BJ (cell line): ENCODE results near the gene CXCR3. TPM values are rescaled to one million over a fixed set of nuclear protein-coding genes. Genes with fewer than 3 reads are reported as not detected.
"Not testable (repeated sequence)": the region's sequence is repeated elsewhere in the genome, so short reads cannot be mapped to it uniquely, and the experiment has no call there.

Source experiments
- CTCF ChIA-PET: fragments of 350-600 bp; formaldehyde crosslinking; extraction: SDS; loops from one replicate; lab custom pipeline; 2021; ENCODE audit warnings: antibody characterized with exemption, inconsistent platforms; lab: Yijun Ruan, JAX
- POLR2A ChIA-PET: fragments of 300-600 bp; sonication (Branson Sonifier 250); formaldehyde crosslinking; extraction: SDS; loops from one replicate; lab custom pipeline; 2021; ENCODE audit warnings: antibody characterized with exemption; lab: Charles Lee
- DNase-seq: peaks from one replicate; pipeline ENCODE4 v3.0.0-alpha.2; 2011; ENCODE audit warnings: low read depth
- H3K27me3 ChIP-seq: 2 replicates; pipeline ENCODE4 v1.6.0; 2011; ENCODE audit warnings: low read length; ENCODE audit not compliant: control insufficient read depth, insufficient read depth
- H3K36me3 ChIP-seq: 2 replicates; pipeline ENCODE4 v1.5.1; 2011; ENCODE audit warnings: low read length; ENCODE audit not compliant: control insufficient read depth, insufficient read depth
- H3K4me3 ChIP-seq: 2 replicates; pipeline ENCODE4 v1.5.1; 2011; ENCODE audit warnings: low read depth, mild to moderate bottlenecking, control low read depth, low read length
- CTCF ChIP-seq: IDR thresholded peaks from 2 replicates; pipeline ENCODE4 v1.5.1; 2011; ENCODE audit warnings: low read depth, mild to moderate bottlenecking, control low read depth, inconsistent platforms, low read length, moderate library complexity; ENCODE audit not compliant: insufficient read depth
- polyA plus RNA-seq: library from polyadenylated mRNA; depleted of rRNA; stranded (reverse); fragments of >200 nt; gene quantifications from 2 replicates; pipeline ENCODE4 v1.2.3, GENCODE V29; 2011

CXCR3 gene
- polyA plus RNA-seq, 1 experiment, result not detected

GRCh38 chrX:71603618-71604017, 14.7 kb downstream of the CXCR3 start:
- H3K4me3 ChIP-seq, result no peak overlapping the region
- H3K27me3 ChIP-seq, result no peaks in the 10 kb centered on the region
- no peak for DNase-seq
- ChIA-PET POLR2A (no interaction called here), CTCF (no interaction called here)
- no peak for TF ChIP-seq CTCF
- peaks cover 16% of the 10 kb centered on the region for H3K36me3 ChIP-seq

- Histone ChIP-seq H3K36me3 (peaks cover 13% of the 10 kb centered on the region), H3K27me3 (no peaks in the 10 kb centered on the region), H3K4me3 (no peak overlapping the region)
- TF ChIP-seq CTCF, result no peak
- CTCF ChIA-PET, result no interaction called here
- POLR2A ChIA-PET, result no interaction called here
- DNase-seq, result no peak
Observed at GRCh38 chrX:71599965-71600364, 18.3 kb downstream of the CXCR3 start.

- CTCF ChIA-PET, H3K27me3 ChIP-seq, POLR2A ChIA-PET: not testable (repeated sequence)
Observed at GRCh38 chrX:71593210-71593609, 25.1 kb downstream of the CXCR3 start.

GRCh38 chrX:71586929-71587328, 31.4 kb downstream of the CXCR3 start:
- TF ChIP-seq CTCF, result no peak
- CTCF ChIA-PET, result no interaction called here

More at GRCh38 chrX:71593210-71593609, 25.1 kb downstream of the CXCR3 start:
- not testable (repeated sequence) for DNase-seq, H3K4me3 ChIP-seq, H3K36me3 ChIP-seq

GRCh38 chrX:71581210-71581609, 37.1 kb downstream of the CXCR3 start:
- TF ChIP-seq CTCF, result no peak
- no peak overlapping the region for H3K4me3 ChIP-seq
- H3K27me3 ChIP-seq, result no peaks in the 10 kb centered on the region
- peaks cover 3% of the 10 kb centered on the region for H3K36me3 ChIP-seq
- ChIA-PET POLR2A (no interaction called here), CTCF (no interaction called here)
- DNase-seq, result no peak

More at GRCh38 chrX:71586929-71587328, 31.4 kb downstream of the CXCR3 start:
- no peak for DNase-seq
- H3K4me3 ChIP-seq, result no peak overlapping the region
- no peaks in the 10 kb centered on the region for H3K36me3 ChIP-seq
- no peaks in the 10 kb centered on the region for H3K27me3 ChIP-seq
- POLR2A ChIA-PET, result no interaction called here

- no peak for DNase-seq
- Histone ChIP-seq H3K36me3 (peaks cover 3% of the 10 kb centered on the region), H3K4me3 (no peak overlapping the region), H3K27me3 (no peaks in the 10 kb centered on the region)
- no peak for TF ChIP-seq CTCF
- CTCF ChIA-PET, result no interaction called here
- POLR2A ChIA-PET, result no interaction called here
Observed at GRCh38 chrX:71579990-71580380, 38.3 kb downstream of the CXCR3 start.
